CD4-positive, alpha-beta T cell treated with Interferon alpha-2 for 1 hour (primary cell): ENCODE data around the gene IKZF1.

ENCODE experiments used
- DNase-seq, 2 donors: peaks; one replicate each; pipeline ENCODE4 v3.0.0-alpha.2; 2020 to 2022

The IKZF1 gene

GRCh38 chr7:50377356-50377755, 72.8 kb downstream of the IKZF1 start:
- DNase-seq = no peak

GRCh38 chr7:50379082-50379481, 74.6 kb downstream of the IKZF1 start:
- DNase-seq = no peak

- no peak for DNase-seq
These were observed 75.0 kb downstream of the IKZF1 start for GRCh38 chr7:50379539-50379938.

GRCh38 chr7:50382455-50382854, 77.9 kb downstream of the IKZF1 start:
- no peak for DNase-seq

GRCh38 chr7:50387351-50387750, 82.8 kb downstream of the IKZF1 start:
- no peak for DNase-seq

GRCh38 chr7:50389961-50390360, 85.4 kb downstream of the IKZF1 start:
- no peak for DNase-seq

- no peak for DNase-seq
These were observed 86.9 kb downstream of the IKZF1 start for GRCh38 chr7:50391386-50391785.

- DNase-seq = peak in 1 of 2 donors; percentile 39
These were observed 88.6 kb downstream of the IKZF1 start for GRCh38 chr7:50393076-50393475.

GRCh38 chr7:50393547-50394252, 89.2 kb downstream of the IKZF1 start:
- peak; percentile 63 for DNase-seq

- DNase-seq = no peak
These were observed 89.8 kb downstream of the IKZF1 start for GRCh38 chr7:50394315-50394714.

GRCh38 chr7:50396856-50397255, 92.3 kb downstream of the IKZF1 start:
- DNase-seq = peak in 1 of 2 donors; percentile 38

- peak in 1 of 2 donors; percentile 63 for DNase-seq
These were observed 92.9 kb downstream of the IKZF1 start for GRCh38 chr7:50397320-50397970.

GRCh38 chr7:50397971-50398324, 93.4 kb downstream of the IKZF1 start:
- no peak for DNase-seq

- DNase-seq = no peak
These were observed 94.7 kb downstream of the IKZF1 start for GRCh38 chr7:50399206-50399605.

- no peak for DNase-seq
These were observed 95.1 kb downstream of the IKZF1 start for GRCh38 chr7:50399635-50400034.

GRCh38 chr7:50400114-50400513, 95.6 kb downstream of the IKZF1 start:
- DNase-seq = no peak

- DNase-seq = no peak
These were observed 99.9 kb downstream of the IKZF1 start for GRCh38 chr7:50404392-50404791.

- no peak for DNase-seq
These were observed 100.7 kb downstream of the IKZF1 start for GRCh38 chr7:50405221-50405620.

GRCh38 chr7:50406935-50407334, 102.4 kb downstream of the IKZF1 start:
- DNase-seq = no peak

GRCh38 chr7:50409856-50410745, 105.6 kb downstream of the IKZF1 start:
- peak in 1 of 2 donors; percentile 57 for DNase-seq

- DNase-seq = no peak
These were observed 106.8 kb downstream of the IKZF1 start for GRCh38 chr7:50411332-50411731.

- peak in 1 of 2 donors; percentile 18 for DNase-seq
These were observed 108.5 kb downstream of the IKZF1 start for GRCh38 chr7:50412973-50413372.

- DNase-seq = no peak
These were observed 109.0 kb downstream of the IKZF1 start for GRCh38 chr7:50413561-50413960.
